Measurements from ENCODE around the gene FEM1A.
"Not testable (repeated sequence)": the region's sequence is repeated elsewhere in the genome, so short reads cannot be mapped to it uniquely, and the experiment has no call there.

Gene FEM1A

DNA sequence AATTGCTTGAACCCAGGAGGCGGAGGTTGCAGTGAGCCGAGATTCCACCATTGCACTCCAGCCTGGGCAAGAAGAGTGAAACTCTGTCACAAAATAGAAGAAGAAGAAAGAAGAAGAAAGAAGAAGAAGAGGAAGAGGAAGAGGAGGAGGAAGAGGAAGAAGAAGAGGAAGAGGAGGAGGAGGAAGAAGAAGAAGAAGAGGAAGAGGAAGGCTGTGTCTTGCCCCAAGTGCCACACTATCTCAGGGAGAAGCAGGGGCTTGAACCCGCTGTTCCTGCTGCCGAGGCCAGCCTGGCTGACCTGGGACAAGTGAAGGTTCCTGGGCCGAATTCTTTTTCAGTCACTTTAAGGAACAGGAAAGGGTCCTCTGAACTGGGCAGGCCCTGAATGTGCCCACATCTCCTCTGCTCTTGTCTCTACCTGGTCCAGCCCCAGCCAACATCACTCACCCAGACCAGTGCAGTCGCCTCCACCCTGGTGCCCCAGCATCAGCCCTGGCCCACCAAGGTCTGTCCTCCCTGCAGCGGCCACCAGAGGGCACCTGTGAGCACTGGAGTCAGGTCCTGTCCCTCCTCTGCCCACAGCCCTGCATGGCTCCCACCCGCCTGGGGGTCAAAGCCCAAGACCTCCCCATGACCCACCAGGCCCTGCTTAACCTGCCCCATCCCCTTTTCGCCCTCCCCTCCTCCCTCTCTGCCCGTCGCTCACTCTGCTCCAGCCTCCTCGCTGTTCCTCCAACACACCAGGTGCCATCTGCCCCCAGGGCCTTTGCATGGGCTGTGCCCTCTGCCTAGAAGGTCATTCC is 20.0 kb downstream of the FEM1A start:
- DNase-seq: peak in 45 of 51 donors; percentile 5 to 80 (median 44)

DNA sequence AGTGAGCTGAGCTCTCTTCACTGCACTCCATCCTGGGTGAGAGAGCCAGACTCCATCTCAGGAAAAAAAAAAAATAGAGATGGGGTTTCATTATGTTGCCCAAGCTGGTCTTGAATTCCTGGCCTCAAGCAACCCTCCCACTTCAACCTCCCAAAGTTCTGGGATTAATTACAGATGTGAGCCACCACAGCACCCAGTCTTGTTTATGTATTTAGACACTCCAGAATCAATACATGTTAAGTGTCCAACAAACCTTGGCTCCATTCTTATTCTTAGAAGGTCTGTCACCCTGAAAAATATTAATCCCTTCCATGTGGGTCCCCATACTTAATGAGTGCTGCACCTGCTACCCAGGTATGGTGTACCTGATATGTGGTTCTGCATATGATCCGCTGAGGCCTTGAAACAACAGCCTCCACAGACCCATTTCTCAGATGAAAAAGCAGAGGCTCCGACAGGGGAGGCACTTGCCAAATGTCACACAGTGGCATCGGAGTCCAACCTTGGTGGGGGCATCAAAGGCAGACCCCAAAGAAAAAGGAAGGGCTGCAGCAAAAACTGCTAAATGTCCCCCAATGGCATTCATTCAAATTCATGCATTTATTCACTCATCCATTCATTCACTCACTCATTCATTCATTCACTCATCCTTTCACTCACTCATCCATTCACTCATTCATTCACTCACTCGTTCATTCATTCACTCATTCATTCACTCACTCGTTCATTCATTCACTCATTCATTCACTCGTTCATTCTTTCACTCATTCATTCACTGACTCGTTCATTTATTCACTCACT is 23.3 kb downstream of the FEM1A start:
- no peak for DNase-seq

DNA sequence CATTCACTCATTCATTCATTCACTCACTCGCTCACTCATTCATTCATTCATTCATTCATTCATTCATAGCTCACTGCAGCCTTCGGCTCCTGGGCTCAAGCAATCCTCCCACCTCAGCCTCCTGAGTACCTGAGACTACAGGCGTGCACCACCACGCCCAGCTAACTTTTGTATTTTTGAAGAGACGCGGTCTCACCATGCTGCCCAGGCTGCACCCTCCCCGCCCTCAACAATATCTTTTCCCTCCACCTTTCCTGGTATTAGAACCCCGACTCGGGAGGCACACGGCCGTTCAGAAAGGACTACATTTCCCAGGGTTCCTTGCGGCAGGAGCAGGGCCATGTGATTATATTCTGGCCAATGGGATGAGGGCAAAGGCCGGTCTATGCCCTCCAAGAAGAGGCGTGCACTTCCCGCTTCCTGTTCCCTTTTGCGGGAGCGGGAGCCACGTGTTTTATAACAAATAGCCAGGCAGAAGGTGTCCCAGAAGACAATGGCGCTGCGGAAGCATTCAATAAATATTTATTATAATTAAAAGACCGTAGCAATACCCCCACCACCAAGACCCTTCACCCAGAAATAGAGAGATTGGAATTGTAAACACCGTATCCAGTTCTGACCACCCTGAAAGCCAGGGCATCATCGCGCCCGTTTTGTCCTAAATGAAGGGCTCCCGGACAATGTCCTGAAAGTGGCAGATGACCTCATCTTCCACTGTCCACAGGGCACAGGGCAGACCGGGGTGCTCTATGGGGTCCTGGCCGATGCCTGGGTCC is 24.1 kb downstream of the FEM1A start:
- DNase-seq: peak; percentile 29 to 94 (median 82)

DNA sequence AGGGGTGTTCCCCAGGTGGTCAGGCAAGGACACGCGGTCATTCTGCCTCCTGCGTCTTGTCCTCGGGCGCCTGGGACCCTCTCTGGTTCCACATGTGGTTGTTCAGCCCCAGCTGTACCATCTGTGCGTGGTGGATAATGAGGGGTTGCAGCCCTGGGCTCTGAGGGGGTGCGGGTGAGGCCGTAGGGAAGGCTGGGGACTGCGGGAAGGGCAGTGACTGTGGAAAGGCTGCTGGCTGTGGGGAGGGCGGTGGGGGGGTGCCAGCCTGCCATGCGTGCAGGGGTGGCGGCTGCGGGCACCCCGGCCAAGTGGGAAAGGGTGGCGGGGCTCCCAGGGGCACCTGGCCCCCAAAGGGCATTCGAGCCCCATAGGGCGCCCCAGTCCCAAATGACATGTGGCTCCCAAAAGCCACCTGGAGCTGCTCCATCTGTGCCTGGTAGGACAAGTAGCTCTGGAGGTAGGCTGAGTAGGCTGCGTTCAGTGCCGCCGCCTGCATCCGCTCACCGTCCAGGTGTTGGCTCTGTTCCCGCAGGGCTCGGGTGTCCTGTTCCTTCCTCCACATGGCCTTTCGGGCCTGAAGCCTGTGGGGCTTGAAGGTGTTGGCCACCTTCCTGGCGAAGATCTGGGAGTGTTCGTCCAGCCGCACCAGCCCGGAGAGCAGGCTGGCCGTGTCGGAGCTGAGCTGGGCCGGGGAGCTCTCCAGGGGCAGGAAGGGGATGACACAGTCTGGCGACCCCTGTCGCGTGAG is 24.8 kb downstream of the FEM1A start:
- DNase-seq: no peak

DNA sequence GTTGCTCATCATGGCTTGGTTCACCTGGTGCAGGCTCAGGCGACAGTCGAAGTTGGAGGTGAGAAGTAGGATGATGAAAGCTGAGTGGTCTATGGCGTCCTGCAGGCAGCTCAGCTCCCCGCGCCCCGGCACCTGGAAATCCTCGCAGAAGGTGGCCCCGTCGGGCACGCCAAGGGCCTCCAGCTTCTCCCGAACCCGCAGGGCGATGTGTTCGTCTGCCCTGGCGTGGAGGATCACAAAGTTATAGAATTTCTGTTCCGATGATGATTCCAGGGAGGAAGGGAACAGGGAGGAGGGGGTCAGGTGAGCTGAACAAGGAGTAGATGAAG is 25.4 kb downstream of the FEM1A start:
- no peak for DNase-seq

DNA sequence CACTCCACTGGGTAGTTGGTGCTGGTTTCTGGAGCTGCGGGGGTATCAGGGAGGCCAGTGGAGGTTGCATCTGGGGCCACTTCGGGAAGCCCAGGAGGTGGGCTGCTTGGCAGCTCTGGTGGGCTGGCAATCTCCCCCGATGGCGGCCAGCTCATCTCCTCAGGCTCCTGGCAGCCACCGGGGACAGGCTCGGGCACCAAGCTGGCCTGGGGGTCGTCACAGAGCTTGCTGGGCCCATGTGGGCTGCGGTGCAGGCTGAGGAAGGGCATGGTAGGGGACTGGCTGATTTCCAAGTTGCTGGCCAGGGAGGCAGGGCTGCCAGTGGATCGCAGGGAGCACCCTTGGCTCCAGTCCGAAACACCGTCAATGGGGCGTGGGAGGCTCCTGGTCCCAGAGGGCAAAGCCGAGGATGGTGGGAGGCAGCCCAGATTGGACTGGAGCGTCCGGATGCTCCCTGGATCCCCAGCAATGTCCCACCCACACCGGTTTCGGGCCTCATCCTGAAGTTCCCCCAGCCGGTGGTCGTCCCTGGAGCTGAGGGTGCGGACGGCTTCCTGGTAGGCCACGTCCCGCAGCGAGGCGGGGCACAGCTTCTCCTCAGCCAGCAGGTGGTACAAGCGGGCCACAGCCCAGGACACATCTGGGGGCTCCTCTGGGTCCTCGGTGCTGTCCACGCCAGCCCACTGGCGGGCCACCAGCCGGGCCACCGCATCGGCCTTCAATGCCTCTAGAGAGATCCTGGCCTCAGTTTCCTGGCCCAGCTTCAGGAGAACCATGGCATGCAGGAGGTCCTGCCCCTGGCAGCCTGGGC is 26.1 kb downstream of the FEM1A start:
- DNase-seq: no peak

DNA sequence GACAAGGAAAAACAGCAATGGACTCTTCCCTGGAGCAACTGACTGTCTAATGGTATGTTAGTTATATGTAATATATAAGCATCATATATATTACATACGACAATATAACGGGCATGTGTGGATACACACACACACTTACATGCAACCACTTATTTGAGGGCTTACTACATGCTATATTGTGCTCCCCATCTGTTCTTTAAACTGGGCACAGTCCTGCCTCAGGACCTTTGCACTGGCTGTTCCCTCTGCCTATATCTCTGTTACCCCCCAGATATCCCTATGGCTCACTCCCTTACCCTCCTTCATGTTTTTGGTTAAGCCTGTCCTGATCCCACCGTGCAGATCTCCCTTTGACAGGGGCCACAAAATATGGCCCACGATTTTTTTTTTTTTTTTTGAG is 29.7 kb downstream of the FEM1A start:
- no peak for DNase-seq

DNA sequence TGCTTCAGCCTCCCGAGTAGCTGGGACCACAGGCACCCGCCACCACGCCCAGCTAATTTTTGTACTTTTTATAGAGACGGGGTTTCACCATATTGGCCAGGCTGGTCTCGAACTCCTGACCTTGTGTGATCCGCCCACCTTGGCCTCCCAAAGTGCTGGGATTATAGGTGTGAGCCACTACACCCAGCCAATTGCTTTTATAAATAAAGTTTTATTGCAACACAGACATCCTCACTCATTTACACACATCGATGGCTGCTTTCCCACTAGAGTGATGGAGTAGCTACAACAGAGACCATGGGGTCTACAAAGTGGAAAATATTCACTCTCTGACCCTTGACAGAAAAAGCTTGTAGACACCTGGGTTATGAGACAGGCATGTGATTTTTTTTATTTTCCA is 30.8 kb downstream of the FEM1A start:
- DNase-seq: not testable (repeated sequence)

DNA sequence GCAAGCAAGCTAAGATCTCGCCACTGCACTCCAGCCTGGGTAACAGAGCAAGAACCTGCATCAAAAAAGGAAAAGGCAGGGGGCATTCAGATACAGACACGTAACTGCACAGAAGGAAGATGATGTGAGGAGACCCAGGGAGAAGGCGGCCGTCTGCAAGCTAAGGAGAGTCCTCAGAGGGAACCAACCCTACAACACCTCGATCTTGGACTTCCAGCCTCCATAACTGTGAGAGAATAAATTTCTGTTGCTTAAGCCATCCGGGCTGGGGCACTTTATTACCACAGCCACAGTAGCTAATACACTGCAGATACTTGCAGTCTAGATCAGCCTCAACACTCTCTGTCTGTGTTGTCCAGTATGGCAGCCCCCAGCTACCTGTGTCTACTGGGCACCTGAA is 32.0 kb downstream of the FEM1A start:
- DNase-seq: no peak

DNA sequence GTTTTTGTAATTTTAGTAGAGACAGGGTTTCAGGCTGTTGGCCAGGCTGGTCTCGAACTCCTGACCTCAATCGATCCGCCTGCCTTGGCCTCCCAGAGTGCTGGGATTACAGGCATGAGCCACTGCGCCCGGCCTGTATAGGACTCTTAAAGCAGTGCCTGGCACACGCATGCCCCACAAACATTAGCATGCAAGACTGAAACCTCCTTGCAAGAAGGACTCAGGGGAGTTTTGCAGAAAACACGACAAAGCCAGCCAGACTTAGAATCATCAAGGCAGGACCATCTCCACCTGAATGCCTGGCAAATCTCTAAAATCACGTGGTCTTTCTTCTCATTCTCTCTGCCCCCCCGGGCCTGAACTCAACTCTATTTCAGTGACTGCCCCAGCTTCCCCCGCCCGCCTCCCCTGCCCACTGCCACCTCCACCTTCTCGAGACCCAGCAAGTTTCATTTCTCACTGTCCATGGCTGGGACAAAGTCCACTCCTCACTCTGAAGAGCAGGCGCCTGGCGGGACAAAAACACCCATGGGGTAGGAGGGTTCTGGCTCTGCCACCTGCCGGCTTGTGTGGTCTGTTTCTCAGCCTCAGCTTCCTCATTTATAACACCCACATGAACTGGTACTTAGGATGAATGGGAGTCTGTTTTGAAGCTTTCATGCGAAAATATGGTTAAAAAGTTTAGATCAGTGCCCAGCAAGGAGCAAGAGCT is 37.6 kb downstream of the FEM1A start:
- peak in 21 of 51 donors; percentile 3 to 35 (median 12) for DNase-seq

DNA sequence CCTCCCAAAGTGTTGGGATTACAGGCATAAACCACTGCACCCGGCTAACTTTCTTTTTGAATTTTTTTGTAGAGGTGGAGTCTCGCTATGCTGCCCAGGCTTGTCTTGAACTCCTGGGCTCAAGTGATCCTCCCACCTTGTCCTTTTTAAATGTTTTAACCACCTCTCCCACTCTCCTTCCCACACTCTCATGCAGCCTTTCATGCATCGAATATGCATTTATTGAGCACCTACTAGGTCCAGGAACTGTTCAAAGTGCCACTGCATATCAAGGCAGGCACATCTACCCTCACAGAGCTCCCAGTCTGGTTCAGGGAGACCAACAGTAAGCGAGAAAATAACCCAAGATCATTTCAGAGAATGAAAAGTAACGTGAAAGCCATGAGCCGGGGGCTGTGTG is 38.8 kb downstream of the FEM1A start:
- no peak for DNase-seq

DNA sequence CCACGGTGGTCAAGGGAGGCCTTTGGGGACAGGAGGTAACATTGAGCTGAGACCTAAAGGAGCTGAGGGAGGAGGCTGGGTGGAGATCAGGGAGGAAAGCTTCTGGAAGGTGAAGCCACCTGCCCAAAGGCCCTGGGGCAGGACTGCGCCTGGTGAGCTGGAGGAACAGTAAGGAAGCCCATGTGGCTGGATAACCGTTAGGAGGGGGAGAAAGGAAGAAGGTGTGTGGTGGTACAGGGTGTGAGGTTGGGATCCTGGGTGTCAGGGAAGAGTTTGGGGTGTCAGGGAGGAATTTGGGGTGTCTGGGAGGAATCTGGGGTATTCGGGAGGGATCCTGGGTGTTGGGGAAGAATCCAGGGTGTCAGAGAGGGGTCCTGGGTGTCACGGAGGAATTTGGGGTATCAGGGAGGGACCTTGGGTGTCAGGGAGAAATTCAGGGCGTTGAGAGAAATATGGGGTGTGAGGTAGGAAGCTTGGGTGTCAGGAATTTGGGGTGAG is 39.3 kb downstream of the FEM1A start:
- peak in 1 of 51 donors; percentile 5 for DNase-seq

DNA sequence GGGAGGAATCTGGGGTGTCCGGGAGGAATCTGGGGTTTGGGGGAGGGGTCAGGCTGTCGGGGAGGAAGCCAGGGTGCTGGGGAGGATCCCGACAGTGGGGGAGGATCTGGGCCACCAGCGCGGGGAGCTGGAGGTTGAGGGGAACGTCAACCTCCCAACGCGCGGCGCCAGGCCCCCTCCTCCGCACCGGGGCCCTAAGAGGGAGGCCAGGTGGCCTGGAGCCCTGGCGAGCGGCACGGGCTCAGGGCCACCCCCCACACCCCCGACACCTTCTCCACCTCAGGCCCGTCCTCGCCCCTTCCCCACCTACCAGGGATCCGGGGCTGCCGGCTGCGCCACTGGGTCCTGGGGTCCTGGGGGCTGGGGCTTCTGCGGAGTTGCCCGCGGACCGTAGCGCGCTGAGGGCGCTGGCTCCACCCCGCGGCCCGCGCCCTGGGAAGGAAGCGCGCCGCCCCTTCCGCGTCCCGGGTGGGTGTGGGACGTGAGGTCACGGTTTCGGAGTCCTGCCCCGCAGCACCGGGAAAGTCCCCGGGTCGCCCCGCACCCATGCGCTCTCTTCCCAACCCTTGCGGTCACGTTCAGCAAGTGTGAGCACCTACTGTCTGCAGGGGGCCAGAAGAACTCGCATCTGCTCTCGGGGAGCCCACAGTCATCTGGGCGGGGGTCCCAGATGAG is 39.9 kb downstream of the FEM1A start, which contains the start of gene TICAM1:
Gene TICAM1, minus strand, starts transcription at position 409 of the 675 bp plus-strand sequence. CDS start 13,335 bp downstream, outside the sequence.
- DNase-seq: peak in 32 of 51 donors; percentile 4 to 65 (median 27)

DNA sequence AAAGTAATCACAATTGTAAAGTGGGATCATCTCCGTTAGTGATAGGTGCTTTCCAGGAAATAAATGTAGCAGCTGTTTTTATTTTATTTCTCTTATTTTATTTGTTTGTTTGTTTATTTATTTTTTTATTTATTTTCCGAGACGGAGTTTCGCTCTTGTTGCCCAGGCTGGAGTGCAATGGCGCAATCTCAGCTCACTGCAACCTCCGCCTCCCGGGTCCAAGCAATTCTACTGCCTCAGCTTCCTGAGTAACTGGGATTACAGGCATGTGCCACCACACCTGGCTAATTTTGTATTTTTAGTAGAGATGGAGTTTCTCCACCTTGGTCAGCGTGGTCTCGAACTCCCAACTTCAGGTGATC is 40.4 kb downstream of the FEM1A start:
- not testable (repeated sequence) for DNase-seq

DNA sequence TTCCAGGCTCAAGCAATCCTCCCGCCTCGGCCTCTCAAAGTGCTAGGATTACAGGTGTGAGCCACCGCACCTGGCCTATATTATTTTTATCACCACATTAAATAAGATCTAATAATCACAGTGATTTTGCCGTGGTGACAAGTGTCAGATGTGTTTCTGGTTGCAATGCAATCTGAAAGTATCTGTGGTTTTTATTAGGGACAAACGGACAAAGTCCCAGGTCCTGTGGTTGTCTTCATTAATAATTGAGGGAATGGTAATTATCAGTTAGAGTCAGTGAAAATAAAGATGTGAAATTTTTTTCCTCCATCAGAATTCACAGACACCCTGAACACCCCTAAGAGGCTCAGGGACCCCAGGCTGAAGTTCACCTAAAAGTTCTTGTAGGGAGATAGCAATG is 41.2 kb downstream of the FEM1A start:
- no peak for DNase-seq

DNA sequence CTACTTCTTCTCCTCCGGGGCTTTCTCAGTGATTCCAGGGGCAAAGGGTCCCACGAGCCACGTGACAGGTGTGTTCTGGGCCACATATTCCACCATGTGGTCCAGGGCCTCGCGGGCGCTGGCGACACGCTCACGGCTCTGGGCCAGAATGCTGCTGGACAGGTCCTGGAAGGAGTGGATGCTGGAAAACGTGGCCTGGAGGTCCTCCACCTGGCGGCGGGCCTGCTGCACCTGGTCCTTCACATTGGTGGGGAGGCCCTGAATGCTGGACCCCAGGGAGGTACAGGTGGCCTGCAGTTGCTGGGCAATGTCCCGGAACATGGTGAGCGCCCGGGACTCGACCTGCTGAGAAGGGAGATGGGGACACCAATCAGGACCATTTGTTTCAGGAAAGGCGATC is 47.7 kb downstream of the FEM1A start:
- no peak for DNase-seq

DNA sequence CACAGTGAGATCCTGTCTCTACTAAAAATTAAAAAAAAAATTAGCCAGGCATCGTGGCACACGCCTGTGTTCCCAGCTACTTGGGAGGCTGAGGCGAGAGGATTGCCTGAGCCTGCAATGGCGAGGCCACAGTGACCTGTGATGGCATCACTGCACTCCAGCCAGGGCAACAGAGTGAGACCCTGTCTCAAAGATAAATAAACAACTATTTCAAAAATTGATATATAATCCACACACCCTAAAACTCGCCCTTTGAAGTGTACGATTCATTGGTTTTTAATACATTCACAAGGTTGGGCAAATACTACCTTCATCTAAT is 52.1 kb downstream of the FEM1A start:
- no peak for DNase-seq

DNA sequence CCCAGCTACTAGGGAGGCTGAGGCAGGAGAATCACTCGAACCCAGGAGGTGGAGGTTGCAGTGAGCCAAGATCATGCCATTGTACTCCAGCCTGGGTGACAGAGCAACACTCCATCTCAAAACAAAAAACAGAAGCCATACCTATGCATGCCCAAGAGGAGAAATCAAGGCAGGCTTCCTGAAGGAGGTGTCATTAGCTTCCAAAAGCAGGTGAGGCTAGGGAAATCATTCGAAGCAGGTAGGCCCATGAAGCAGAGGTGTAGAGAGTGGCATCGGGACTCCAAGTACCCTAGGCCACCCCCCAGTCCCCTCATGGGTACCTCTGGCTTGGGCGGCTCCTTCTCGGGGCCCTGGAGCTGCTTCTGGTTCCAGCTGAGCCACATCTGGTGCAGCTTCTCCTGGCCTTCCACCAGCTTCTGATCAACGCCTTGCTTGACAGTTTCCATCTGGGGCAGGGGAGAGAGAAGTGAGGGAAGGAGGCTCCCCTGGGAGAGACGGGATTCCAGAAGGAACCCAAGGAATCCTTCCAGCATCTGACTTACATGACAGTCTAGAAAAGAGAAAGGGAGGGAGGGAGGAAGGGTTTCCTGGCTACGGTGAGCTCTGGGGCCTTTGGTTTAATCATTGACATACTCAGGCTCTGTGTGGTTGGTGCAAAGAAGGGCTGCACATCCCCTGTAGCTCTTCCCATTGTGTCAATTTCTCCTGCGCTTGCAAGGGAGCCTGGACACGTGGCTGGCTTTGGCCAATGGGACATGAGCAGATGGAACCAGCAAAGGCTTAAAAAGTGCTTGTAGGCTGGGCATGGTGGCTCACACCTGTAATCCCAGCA is 53.0 kb downstream of the FEM1A start:
- no peak for DNase-seq

All from hypothalamus (tissue), 51 donors.